SKM-1 (cell line): Measurements from ENCODE around the gene CDH4.
"Not testable (repeated sequence)": the region's sequence is repeated elsewhere in the genome, so short reads cannot be mapped to it uniquely, and the experiment has no call there.

ENCODE experiments used
- DNase-seq: peaks from one replicate; lab custom pipeline; 2025; ENCODE audit not compliant: unreplicated experiment; lab: John Stamatoyannopoulos, UW

Gene CDH4

DNA sequence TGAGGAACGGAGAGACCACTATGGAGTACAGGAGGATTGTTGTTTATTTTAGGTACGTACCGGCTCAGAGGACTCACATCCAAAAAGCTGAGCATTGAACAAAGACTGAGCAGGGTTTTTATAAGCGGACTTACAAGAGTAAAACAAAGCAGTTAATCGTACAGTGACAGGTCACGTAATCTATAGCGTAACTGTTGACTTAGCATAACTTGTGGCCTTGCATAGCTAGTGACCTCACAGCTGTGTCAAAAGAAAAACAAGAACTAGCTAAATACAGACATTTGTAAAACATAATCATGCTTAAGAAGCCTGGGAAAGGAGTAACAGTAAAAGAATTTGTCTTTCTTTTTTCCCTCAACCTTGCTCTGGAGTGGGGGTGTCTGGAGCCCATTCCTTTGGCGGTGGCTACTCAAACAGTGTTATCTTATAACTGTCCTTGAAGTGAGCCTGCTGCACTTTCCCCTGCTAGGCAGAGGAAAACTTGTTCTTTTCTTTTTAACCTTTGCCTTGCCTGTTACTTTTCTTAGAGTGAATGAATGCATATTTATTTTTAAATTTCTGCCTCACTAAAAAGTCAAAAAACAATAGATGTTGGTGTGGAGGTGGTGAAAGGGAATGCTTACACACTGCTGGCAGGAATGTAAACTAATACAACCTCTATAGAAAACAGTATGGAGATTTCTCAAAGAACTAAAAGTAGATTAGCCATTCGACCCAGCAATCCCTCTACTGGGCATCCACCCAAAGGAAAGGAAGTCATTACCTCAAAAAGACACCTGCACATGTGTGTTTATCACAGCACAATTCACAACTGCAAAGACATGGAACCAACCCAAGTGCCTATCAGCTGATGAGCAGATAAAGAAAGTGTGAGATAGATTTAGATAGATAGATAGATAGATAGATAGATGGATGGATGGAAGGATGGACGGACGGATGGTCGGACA lies 704.6 kb downstream of the CDH4 start:
- no peak for DNase-seq

DNA sequence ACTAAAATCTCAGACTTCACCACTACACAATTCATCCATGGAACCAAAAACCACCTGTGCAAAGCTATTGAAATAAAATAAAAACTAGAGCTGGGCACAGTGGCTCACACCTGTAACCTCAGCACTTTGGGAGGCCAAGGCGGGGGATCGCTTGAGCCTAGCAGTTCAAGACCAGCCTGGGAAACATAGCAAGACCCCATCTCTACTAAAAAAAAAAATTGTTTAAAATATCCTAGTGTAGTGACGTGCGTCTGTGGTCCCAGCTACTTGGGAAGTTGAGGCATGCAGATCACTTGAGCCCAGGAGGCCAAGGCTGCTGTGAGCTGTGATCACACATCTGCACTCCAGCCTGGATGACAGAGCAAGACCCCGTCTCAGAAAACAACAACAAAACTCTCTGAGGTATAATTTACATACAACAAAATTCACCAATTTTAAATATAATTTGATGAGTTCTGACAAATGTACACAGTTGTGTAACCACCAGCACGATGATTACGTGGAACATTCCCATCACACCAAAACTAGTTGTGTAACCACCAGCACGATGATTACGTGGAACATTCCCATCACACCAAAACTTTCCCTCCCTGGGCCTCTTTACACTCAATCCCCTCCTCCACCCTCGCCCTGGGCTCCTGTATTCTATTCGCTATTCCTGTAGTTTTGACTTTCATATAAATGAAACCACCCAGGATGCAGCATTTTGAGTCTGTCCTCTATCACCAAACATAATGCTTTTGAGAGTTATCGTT lies 706.1 kb downstream of the CDH4 start:
- no peak for DNase-seq

DNA sequence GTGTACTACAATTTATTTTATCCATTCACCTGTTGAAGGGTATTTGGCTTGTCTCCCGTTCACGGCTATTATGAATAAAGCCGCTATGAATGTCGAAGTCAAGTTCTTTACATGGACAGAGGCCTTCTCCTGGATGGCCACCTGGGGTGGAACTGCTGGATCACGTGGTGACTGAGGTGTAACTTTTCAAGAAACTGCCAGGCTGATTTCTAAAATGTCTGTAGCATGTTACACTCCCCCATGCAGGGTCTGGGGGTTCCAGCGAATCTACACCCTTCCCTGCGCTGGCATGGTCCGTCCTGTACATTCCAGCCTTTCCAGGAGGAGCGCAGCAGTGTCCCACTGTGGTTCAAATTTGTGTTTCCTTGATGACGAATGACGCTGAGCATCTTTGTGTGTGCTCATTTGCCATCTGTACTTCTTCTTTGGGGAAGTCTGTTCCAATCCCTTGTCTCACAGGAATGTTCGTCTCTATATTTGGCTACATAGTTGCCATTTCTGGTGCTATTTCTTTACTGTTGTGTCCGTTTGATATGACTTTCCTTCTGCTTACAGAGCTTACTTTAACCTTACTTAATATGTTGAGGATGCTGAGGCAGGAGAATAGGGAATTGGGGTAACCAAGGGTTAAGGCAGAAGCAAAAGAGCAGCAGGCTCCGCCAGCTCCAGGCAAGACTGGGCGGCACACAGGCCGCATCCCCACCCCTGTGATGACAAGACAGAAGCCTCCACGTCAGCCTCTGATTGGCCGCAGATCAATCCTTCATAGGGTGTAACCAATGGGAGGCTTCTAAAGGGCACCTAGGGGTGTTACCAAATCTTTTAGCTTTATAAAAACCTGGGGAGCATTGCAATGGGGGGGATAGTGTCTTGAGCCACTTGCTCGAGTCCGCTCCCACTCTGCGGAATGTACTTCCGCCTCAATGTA lies 707.0 kb downstream of the CDH4 start:
- no peak for DNase-seq

DNA sequence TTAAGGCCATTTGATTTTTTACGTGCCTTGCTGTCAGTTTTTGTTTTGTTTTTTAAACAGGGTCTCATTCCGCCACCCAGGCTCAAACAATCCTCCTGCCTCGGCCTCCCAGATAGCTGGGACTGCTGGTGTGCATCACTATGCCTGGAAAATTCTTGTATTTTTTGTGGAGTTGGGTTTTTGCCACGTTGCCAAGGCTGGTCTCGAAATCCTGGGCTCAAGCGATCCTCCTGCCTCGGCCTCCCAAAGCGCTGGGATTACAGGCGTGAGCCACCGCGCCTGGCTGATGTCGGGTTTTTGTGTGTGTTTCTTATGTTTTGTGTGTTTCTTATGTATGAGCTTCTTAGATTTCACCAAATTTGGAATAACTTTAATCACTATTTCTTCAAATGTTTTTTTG lies 708.8 kb downstream of the CDH4 start:
- no peak for DNase-seq

DNA sequence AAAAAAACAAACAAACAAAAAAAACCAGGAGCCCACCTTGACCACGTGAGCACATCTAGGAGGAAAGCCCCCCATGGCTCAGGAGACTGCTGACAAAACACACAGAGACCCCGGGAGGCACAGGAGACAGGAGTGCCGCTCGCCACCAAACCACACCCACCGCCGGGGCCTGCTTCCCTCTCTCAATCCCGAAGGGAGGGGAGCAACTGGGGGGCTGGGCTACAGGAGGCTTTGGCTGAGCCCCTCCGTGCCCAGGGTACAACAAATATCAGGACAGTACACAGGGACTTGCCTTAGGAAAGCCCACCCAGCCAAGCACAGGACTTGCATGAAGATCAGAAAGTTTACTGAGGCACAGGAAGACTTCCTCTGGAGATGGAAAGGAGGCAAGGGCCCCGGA lies 711.1 kb downstream of the CDH4 start:
- no peak for DNase-seq

DNA sequence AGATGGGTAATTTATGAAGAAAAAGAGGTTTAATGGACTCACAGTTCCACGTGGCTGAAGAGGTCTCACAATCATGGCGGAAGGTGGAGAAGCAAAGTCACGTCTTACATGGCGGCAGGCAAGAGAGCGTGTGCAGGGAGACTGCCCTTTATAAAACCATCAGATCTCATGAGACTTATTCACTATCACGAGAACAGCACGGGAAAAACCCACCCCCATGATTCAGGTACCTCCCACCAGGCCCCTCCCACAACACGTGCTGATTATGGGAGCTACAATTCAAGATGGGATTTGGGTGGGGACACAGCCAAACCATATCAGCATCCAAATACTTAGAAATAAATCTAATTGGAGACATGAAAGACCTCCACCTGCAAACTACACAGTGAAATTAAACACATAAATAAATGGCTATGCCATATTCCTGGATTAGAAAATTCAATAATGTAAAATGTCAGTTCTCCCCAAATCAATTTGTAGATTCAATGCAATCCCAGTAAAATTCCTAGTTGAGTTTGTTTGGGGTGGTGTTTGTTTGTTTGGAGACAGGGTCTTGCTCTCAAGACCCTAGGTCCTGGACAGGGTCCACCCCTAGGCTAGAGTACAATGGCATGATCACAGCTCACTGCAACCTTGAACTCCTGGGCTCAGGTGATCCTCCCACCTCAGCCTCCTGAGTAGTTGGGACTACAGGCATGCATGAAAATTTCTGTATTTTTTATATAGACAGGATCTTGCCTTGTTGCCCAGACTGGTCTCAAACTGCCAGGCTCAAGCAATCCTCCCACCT lies 712.0 kb downstream of the CDH4 start:
- no peak for DNase-seq

DNA sequence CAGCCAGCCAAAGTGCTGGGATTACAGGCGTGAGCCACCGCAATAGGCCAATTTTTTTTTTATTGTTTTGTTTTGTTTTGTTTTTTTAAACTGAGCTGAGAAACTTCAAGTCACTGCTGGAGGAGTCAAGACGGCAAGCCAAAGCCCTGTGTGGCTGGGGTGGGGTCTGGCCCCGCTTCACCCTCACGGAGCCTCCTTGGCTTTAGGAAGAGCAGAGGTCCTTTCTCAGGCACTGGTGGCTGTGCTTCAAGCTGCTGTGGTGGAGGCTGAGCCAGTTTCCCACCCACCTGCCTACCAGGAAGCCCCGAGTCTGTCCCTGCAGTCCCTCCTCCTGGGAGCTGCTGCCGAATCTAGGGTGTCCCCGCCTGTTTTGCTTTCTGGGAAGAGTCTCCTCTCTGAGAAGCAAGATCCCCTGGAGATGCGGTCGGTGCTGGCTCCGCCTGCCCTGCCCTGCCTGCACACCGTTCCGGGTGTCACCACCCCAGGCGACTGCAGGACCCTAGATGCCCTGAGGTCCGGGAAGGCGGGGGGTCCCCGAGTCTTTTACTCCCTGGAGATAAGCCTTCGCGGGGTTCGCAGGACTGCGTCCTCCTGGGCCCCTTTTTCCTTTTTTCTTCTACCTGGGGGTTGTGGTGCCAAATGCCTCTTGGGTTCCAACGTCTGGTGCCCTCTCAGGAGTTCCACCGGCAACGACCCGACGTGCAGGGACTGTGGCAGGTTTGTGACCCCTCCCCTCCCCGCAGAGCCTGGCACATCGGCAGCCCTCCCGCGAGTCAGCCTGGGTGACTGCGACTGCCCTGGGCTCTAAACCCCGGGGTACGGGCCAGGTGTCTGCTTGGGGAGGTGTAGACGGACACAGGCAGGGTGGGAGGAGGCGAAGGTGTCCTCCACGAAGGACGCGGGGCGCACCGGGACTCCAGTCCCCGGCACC lies 712.9 kb downstream of the CDH4 start:
- DNase-seq: no peak

DNA sequence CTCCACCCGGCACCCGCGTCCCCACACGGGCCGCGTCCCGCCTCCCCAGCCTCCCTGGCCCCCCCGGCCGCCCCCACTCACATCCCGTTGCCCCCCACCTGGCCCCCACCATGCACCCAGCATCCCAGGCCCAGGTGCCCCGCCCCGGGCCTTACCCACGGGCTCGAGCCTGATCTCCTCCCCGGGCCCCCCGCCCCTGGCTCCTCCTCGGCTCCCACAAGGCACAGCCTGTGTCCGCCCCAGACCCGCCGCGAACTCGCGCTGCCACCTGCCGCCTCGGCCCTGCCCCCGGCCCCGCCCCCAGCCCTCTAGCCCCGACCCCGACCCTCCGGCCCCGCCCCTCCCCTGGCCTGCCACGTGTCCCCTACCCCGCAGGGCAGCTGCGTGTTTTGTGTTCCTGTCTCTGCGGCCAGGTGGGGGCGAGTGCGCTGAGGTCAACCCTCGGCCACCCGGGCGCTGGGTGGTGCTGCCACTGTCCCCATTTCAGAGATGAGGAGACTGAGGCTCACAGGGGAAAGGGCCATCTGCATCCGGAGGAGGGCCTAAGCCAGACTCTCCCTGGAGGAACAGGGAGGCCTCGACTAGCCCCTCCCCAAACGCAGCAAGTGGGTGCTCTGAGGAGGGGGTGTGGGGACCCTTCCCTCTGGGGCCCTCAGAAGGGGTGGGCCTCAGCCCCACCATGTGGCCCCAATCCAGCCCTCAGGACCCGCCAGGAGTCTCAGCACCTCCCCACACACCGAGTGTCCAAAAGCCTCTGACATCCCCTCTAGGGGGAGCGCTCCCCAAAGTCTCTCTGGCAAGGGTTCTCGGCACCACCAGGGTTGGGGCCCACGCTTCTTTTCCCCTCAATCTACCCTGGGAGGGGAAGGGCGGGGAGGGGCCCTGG lies 713.8 kb downstream of the CDH4 start:
- no peak for DNase-seq

DNA sequence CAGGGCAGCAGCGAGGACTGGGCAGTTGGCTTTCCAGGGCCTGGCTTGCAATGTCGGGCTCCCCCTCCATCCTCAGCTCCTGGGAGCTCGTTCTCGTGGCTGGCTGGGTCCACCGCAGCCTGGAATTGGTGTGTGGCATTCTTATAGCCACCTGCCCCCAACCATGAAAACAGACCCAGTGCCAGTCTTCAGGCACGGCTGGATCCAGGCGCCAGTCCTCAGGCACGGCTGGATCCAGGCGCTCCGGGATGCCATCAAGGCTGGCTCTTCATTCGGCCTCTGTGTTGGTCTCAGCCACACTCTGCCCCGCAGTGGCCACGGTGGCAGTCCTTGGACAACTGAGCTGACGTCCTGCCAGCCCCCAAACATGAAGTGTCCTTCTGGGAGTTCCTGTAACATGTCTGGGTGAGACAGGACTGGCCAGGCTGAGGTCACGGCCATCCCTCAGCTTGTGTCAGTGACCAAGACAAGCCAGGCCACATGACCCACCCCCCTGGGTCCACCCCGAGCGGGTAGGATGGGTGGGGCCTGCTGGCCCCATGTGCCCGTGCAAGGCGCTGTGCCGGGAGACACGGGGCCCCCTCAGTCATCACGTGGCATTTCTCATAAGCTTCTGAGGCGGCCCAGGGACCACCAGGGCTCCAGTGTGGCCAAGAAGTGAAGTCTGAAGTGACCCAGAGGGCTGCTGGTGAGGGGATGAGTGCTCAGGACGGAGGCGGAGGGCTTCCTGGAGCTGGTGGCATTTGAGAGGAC lies 714.6 kb downstream of the CDH4 start:
- no peak for DNase-seq

DNA sequence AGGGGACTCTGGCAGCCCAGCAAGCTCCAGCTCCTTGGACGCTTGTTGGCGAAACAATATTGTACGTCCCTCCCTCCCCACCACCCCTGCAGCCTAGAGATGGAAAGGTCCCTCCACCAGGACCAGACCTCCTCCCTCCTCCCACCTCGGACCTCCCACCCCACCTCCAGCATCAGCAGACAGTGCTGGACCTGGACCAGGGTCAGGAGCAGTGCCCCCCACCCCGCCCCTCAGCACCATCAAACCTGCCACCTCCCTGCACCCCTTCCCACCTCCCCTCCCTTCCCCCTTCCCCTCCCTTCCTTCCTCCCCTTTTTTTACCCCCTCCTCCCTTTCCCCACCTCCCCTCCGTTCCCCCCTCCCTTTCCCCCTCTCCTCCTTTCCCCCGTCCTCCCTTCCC lies 715.2 kb downstream of the CDH4 start:
- DNase-seq: no peak

DNA sequence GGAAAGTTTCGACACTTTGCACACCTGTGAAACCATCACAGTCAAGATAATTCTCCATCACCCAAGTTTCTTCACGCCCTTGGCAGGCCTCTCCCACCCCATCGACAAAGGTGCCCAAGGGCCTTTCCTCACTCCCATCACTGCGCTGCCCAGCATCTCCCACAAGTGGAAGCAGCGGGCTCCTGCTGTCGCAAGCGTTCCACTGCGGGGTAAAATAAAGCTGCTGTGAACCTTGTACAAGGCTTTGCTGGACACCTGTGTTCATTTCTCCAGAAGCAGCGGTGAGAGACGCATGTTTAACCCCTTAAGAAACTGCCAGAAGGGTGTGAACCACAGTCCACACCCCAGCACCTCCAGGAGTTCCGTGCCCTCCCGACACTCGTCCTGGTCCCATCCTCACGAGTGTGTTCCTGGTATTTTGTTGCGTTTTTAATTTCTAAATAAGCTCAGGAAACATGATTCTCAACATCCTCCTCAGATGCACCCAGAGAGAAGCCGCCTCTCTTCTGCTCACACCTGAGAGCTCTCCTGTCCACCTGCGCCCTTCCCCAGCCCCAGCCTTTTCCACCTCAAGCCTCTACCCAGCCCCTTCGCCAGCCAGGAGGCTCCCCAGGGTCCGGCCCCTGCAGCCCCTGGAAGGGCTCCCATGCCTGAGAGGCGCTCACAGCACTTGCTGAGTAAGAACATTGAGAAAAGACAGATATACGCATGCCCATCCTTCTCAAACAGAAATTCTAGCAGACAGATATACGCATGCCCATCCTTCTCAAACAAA lies 716.2 kb downstream of the CDH4 start:
- DNase-seq: no peak

DNA sequence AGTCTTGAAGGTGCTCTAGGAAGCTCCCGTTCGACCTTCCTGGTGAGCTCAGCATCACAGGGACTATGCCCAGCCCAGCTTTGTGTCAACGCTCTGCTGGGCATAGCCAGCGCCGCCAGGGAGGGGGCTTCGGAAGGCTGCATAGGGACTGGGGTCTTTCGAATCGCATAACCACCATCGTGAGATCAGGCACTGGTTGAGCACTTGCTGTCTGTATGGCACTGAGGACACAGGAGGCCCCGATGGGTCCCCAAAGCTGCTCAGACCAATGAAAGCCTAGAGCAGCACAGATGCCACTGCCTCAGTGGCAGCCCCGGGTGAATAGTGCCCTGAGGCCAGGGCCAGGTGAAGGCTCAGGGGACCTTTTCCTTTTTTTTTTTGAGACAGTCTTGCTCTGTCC lies 716.9 kb downstream of the CDH4 start:
- DNase-seq: no peak

DNA sequence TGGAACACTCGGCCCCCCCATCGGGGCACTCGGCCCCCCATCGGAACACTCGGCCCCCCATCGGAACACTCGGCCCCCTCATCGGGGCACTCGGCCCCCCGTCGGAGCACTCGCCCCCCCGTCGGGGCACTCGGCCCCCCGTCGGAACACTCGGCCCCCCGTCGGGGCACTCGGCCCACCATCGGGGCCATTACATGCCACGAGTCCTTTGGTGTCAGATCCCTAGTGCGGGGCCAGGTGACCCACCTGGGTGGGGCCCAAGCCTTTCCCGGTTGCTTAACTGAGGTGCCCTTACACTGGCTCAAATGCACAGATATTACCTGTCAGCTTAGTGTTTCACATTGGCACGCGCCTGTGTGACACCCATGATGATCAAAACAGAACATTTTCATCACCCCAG lies 717.7 kb downstream of the CDH4 start:
- no peak for DNase-seq

DNA sequence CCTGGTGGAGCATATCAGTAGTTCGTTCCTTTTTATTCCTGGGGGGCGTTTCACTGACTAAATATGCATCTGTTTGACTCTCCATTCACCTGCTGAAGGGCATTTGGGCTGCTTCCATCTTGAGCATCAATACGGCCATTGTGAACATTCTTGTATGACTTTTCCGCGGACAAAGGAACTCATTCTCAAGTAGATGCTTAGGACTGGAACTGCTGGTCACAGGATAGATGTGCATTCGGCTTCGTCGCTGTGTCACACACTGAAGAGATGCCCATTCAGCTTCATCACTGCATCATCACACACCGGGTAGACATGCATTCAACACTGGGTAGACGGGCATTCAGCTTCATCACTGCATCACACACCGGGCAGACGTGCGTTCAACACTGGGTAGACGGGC lies 718.3 kb downstream of the CDH4 start:
- DNase-seq: no peak

DNA sequence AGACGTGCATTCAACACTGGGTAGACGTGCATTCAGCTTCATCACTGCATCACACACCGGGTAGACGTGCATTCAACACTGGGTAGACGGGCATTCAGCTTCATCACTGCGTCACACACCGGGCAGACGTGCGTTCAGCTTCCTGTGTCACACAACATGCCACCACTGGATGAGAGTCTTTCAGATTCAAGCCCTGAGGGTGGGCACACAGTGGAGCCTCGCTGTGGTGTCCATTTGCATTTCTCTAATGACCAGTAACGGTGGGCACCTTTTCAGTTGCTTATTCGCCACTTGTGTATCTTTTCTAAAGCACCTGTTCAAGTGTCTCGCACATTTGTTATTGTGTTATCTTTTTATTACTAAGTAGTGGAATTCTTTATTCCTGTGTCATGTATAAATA lies 719.5 kb downstream of the CDH4 start:
- DNase-seq: not testable (repeated sequence)

DNA sequence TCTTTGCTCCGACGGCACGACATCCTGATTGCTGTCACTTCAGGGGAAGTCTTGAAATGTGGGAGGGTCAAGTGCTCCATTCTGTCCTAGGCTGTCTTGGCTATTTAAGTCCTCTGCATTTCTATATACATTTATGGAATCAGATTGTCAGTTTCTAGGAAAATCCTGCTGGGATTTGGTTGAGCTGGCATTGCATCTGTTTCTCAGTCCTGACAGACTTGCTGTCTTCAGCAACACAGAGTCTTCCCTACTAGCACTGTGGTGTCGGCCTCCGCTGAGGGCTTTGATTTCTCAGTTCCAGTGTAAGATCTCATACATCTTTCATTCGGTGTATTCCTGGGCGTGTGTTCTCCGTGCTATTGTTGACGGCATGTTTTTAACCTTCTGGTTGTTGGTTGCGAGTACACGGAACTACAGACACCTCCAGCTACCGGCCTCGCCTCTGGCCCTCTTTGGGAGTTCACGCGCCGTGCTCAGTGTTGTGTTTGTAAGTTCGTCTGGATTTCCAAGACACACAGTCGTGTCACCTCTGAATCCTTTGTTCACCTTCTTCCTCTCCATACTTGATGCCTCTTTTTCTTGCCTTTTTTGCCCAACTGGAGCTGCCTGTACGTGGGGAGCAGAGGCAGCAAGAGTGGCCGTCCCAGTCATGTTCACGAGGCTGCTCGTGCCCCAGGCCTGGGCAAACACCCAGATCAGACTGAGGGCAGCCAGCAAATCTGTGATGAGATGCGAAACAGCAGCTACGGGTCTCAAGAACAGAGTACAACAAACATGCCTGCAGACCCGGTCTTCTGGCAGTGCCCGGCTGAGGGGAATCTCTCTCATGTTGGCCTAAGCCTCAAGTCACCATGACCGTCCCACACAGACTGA lies 720.8 kb downstream of the CDH4 start:
- no peak for DNase-seq
